HG03439 (cell line): Measurements from ENCODE around the gene MS4A14.
"Not testable (repeated sequence)": the region's sequence is repeated elsewhere in the genome, so short reads cannot be mapped to it uniquely, and the experiment has no call there.

Experiments
- ATAC-seq: cut with Tn5 transposase; IDR thresholded peaks from one replicate; pipeline ENCODE4 v1.9.1; 2021; ENCODE audit warnings: mild to moderate bottlenecking, moderate library complexity; ENCODE audit not compliant: unreplicated experiment

The MS4A14 gene

DNA sequence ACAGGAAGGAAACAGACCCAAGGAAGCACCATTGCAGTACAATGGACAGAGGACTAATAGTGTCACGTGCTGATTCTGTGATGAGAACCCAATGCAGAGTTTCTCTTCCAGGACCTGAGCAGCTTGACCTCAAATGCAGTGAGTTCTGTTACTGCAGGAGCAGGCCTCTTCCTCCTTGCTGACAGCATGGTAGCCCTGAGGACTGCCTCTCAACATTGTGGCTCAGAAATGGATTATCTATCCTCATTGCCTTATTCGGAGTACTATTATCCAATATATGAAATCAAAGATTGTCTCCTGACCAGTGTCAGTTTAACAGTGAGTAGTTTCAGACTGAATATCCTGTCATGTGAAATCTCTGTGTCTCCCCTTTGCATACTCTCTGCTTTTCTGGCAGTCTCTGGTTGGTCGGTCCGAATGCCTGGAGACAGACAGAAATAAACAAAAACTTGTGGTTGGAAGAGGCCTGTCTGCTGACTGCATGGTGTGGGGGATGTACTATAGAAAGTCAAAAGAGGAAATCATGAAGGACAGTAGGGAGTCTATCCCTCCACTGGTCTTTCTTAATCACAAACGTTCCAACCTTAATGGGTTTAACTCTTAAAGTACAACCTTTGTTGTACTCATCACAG is 6.9 kb upstream of the MS4A14 start:
- ATAC-seq, result peak; percentile 78

DNA sequence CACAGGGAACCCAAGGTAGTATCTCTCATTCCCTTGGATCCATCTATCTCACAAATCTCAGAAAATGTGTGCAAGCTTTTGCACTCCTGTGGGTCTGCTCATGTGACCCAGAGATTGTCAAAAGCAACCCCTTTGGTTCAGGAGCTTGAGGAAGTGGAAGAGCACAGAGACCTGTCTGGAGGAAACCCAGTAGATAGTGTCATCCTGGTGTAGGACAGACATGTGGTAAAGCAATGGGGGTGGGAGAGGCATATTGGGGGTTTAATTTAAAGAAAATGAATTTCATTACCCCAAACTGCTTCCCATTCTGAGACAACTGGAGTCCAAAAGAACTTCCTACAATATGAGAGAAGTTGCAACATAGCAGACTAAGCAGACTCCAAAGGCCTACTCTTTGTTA is 5.8 kb upstream of the MS4A14 start:
- no peak for ATAC-seq

DNA sequence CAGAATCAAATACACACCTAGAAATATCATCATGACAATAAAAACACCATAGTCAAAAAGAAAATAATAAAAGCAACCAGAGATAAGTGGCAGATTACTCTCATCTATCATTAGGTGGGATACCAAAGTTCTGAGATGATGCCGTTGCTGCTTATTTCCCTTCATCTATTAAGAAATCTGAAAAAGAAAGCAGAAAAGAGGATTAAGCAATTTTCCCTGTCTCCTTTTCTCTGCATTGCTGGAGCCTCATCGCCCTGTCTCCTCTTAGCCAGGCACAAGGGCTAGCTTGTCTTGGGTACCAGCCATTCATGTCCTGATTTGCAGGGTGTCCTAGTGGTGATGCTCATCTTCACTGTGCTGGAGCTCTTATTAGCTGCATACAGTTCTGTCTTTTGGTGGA is 3.9 kb upstream of the MS4A14 start:
- ATAC-seq, result no peak

DNA sequence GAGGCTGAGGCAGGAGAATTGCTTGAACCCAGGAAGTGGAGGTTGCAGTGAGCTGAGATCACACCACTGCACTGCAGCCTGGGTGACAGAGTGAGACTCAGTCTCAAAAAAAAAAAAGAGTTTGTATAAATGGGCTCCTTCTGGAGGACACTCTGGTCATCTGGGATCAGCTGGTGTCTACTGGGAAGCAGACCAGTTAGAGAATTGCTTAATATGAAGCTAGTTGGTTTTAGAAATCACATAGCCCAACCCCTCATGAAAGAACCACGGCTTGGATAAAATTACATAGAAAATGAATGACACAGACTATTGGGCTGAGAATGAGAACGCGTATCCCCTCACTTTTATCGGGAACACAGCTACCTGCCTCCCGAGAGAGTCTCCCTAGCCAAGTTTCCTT is 3.2 kb upstream of the MS4A14 start:
- no peak for ATAC-seq

DNA sequence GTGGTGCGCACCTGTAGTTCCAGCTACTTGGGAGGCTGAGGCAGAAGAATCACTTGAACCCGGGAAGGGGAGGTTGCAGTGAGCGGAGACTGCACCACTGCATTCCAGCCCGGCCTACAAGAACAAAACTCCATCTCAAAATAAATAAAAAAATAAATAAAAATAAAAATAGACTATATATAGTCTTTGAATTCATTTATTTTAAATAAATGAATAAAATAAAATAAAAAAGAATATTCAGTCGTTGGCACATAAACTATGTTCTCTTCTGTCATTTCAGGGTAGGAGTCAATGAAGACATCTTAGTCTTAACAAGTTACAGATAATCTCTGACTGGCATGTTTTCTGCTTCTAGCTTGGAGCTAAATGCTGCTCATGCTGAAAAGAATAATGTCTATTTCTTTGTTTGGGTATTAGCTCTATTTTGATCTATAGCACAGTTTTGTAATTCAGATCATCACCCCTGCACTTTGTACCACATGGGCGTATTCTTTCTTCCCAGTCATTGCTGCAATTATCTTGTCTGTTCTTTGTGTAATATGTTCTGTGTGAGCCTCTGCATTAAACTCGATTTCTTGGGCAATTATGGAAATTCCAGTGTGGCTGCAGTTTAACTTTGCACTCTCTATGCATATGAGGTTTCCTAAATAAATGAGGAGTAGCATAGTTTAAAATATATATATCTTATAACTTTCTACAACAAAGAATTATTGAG is 1.4 kb upstream of the MS4A14 start:
- no peak for ATAC-seq

DNA sequence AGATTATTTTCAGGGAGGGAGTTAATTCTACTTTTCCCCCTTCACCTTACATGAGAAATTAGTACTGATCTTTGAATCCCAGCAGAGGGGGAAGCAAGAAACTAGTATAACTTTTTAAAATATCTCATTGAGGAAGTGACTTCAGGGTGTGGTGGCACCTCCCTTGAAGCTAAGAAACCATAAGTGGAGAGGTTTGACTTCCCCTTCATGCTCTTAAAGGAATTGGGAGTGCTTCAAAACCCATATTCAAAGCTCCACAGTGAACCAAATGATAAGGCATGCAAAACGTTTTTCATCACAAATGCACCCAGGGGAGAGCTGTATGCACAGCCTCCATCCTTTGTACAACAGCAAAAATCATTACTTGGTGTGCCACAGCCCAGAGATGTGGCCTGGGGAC is 540 bp downstream of the MS4A14 start:
- no peak for ATAC-seq

DNA sequence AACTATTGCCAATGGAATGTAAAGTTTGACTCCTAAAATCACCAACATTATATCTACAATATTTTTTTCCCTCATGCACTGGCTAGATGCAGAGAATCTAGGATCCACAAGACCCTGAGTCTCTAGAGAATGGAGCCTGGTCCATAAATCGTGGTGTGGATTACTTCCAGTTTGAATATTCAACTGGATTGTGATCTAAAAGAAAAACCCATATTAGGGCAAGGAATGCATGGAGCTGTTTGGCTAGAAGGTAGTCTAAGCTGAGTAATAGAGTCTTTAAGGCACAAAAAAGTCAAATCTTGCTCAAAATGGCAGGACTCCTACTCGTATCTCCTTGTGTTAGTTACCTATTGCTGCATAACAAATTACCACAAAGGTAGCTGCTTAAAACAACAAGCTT is 23.8 kb downstream of the MS4A14 start:
- no peak for ATAC-seq

DNA sequence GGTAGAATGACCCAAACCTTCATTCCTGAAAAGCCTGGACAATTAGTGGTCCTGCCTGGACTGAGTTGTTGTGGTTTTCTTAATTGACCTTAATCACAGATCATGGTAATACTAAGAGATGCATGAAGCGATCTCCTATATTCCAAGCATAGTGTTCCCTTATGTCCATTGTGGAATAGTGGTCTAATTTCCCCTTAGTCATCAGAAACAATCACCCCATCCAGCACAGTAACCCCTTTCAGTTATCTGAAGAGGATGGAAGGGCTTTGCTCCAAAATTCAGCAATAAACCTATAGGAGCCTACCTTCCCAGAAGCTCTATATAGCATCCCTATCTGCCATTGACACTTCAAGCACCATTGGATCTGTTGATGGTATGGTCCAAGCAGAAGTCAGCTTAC is 26.4 kb downstream of the MS4A14 start:
- no peak for ATAC-seq

DNA sequence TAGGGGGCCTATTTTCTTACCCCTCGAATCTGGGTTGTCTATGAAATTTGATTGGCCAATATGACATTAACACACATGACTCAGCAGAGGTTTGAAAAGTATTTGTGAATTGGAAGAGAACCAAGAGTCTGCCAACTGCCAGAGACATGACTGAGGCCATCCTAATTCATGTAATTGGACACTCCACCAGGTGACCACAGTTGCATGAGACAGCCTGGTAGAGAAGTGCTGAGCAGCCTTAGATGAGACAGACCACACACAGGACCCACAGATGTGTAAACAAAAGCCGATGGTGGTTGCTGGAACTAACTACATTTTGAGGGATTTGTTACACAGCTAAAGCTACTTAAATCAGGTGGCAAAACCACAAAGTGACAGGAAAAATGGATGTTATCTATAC is 32.3 kb downstream of the MS4A14 start:
- no peak for ATAC-seq

DNA sequence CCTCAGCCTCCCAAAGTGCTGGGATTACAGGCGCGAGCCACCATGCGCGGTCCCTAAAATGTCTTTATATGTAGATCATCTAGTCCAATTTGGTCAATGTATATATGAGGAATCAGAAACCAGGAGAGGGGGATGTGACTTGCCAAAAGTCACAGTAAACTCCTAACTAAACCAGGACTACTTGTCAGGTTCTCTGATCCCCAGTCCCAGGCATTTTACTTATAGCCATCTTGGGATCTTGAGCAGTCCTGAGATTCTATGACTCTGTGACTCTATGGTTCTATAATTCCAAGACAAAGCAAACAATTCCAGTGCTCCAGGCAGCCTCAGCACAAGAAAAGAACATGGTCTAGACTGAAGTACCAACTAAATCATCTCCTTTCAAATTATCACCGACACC is 33.0 kb downstream of the MS4A14 start, which contains the start of gene MS4A5:
Gene MS4A5 (plus strand): TSS at position 301 of the 400 bp plus-strand sequence. CDS start 103 bp downstream, outside the sequence.
- no peak for ATAC-seq

DNA sequence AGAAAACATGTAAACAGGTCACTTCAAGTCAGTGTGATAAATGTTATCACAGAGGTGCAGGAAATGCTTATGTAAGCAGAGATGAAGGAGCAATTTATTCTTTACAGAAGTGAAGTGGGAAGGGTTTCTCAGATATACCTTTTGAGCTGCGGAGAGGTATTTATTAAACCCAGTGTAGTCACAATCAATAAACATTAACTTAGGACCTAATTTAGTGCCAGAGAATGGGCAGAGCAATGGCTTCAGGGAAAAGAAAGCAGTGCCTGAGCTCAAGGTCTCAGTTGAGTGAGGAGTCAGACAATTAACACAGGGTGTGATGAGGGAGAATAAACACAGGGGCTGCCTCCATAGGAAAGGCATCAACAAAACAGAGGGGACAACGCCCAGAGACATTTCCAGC is 35.0 kb downstream of the MS4A14 start:
- no peak for ATAC-seq

DNA sequence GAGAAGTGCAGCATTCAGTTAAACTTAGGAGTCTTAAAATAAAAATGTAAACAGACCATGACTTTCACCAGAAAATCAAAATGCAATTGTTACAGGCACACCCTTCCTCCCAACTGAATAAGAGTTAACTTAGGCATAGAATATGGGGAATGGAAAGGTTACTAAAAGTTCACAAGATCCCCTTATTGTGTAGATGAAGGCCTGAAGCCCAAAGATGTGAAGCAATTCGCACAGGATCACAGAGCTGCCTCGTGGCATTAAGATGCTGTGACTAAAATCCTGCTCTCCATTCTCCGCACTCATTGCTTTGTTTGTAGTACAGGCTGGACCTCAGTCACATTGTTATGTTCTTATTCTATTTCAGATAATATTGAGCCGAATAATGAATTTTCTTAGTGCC is 37.1 kb downstream of the MS4A14 start:
- ATAC-seq, result no peak

DNA sequence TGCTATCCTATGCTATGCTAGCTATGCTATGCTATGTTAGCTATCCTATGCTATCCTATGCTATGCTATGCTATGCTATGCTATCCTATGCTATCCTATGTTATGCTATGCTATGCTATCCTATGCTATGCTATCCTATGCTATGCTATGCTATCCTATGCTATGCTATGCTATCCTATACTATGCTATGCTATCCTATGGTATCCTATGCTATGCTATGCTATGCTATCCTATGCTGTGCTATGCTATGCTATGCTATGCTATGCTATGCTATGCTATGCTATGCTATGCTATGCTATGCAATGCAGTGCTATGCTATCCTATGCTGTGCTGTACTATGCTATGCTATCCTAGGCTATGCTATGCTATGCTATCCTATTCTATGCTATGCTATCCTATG is 50.8 kb downstream of the MS4A14 start:
- ATAC-seq, result no peak

DNA sequence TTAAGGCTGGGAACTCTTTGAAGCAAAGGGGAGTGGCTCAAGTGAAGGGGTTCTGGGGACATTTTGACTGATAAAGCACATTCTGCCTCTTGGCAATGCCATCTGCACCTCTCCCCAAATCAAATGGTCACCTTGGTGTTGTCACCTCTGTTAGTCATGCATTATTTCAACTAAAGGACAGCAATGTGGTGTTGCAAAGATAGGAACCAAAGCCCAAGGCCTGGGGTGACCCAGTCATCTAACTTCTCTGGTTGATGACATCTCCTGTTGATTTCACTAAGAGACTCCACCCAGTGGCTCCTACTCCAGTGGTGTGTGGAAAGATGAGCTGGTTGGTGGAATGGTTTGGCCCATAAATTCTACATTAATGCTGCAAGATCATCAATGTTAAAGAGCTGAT is 51.6 kb downstream of the MS4A14 start:
- ATAC-seq, result no peak

DNA sequence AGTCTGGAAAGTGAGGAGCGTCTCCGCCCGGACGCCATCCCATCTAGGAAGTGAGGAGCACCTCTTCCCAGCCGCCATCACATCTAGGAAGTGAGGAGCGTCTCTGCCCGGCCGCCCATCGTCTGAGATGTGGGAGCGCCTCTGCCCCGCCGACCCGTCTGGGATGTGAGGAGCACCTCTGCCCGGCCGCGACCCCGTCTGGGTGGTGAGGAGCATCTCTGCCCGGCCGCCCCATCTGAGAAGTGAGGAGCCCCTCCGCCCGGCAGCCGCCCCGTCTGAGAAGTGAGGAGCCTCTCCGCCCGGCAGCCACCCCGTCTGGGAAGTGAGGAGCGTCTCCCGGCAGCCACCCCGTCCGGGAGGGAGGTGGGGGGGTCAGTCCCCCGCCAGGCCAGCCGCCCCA is 54.9 kb downstream of the MS4A14 start:
- ATAC-seq, result not testable (repeated sequence)

DNA sequence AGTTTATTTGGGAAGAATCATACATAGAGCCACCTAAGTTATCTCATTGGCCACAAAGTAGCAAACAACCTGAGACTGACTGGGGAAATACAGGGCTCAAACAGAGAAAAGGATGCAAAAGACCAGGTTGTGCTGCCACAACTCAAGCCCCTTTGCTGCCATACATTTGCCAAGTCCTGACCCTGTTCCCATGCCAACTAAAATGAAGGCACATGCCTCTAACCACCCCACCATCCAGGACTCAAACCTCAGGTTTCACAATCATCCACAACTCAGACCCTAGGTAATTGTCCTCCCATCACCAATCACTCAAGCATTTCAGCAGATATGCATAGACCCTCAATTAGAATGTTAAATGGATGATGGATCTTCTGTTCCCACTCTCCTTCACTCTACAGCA is 58.0 kb downstream of the MS4A14 start:
- no peak for ATAC-seq

DNA sequence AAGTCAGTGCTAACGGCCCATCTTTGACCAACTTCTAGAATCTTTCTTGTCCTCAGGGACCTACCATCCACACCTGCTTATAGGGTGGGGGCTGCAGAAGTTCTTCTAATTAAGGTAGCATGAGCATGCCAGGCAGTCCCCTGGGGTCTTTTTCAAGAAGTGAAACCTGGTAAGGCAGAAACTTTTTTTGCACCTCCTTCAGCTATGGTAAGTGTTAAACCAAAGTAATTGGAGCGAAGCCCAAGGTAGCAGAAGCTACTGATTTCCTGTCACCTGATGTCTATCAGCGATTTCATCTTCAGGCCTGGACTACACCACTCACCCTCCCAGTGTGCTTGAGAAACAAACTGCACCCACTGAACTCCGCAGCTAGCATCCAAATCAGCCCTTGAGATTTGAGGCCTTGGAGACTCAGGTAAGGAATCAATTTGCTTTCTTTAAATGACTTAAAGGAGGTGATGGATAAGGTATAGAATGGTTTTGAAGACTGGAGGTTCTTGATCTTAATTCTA is 59.3 kb downstream of the MS4A14 start, which contains the start of gene MS4A1:
Gene MS4A1 (plus strand): TSS at position 317 of the 512 bp plus-strand sequence. CDS start 6,528 bp downstream, outside the sequence.
- ATAC-seq, result peak; percentile 86

DNA sequence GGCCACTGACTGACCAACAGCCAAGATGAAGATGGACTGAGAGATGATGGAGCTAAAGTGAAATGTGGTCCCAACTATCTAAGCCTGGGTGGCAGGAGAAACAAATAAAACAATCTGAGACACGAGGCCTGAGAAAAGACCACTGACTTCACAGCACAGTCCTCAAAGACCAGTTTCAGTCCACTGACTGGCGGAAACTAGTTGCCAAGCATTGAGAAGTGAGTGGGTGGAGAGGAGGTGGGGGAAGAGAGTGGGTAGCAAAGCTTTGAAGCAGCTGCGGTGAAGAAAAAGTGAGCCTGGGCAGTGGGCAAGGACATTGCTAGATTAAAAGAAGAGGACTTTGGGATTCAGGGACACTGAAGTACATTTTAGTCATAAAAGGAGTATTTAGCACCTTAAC is 61.3 kb downstream of the MS4A14 start:
- ATAC-seq, result peak; percentile 46

DNA sequence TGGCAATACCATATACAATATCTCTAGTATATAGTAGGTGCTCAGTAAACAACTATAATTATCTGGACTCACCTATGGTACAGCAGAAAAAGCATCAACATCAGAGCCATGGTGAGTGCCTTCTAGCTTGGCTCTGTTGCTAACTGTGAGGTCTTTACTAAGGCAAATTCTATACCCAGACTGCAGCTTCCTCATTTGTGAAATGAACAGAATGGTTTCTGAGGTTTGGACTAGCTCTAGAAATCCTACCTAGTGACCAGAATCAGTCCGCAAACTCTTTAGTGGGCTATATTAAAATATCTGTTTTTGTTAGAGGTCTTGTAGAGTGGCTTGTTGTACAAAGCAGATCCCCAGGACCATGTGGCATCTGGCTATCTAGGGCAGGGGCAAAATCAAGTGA is 63.1 kb downstream of the MS4A14 start:
- no peak for ATAC-seq
